T-helper 2 cell treated with Interferon-gamma antibody and Interleukin-4, amounts not matched to agents 5 μg/mL and 100 μg/mL, for 36 hours (primary cell): ENCODE measurements around the gene PDZD2.
A peak's percentile ranks its signal among the peaks of the same experiment; 100 is the strongest.
"Not testable (repeated sequence)": the region's sequence is repeated elsewhere in the genome, so short reads cannot be mapped to it uniquely, and the experiment has no call there.

Experiments
- DNase-seq: peaks from one replicate; pipeline ENCODE4 v3.0.0; 2021; ENCODE audit warnings: low spot score
- H3K27ac Mint-ChIP-seq: one replicate; pipeline ENCODE4 v1.8.0; 2021; ENCODE audit warnings: mild to moderate bottlenecking, mixed read lengths
- H3K27me3 Mint-ChIP-seq: one replicate; pipeline ENCODE4 v1.8.0; 2021; ENCODE audit warnings: low read depth, mixed read lengths
- H3K36me3 Mint-ChIP-seq: one replicate; pipeline ENCODE4 v1.8.0; 2021; ENCODE audit warnings: low read depth, mixed read lengths
- H3K4me1 Mint-ChIP-seq: one replicate; pipeline ENCODE4 v1.8.0; 2021; ENCODE audit warnings: low read depth, mixed read lengths
- H3K4me3 Mint-ChIP-seq: one replicate; pipeline ENCODE4 v1.8.0; 2022; ENCODE audit warnings: mild to moderate bottlenecking, moderate library complexity, mixed read lengths
- H3K9me3 Mint-ChIP-seq: one replicate; pipeline ENCODE4 v1.8.0; 2021; ENCODE audit warnings: mixed read lengths

PDZD2 gene

GRCh38 chr5:31963358-31964006, 324.6 kb downstream of the PDZD2 start:
- no peak for DNase-seq
- no peaks in the 10 kb centered on the region for H3K9me3 Mint-ChIP-seq
- H3K4me3 Mint-ChIP-seq = no peak overlapping the region
- H3K27me3 Mint-ChIP-seq = no peaks in the 10 kb centered on the region
- H3K4me1 Mint-ChIP-seq = no peaks in the 10 kb centered on the region
- no peak overlapping the region for H3K27ac Mint-ChIP-seq
- no peaks in the 10 kb centered on the region for H3K36me3 Mint-ChIP-seq

- H3K9me3 Mint-ChIP-seq = no peaks in the 10 kb centered on the region
- no peaks in the 10 kb centered on the region for H3K27me3 Mint-ChIP-seq
- DNase-seq = no peak
- no peak overlapping the region for H3K27ac Mint-ChIP-seq
- no peaks in the 10 kb centered on the region for H3K36me3 Mint-ChIP-seq
- H3K4me3 Mint-ChIP-seq = no peak overlapping the region
- H3K4me1 Mint-ChIP-seq = no peaks in the 10 kb centered on the region
Measured at GRCh38 chr5:31964007-31964360, 325.1 kb downstream of the PDZD2 start.

- Mint-ChIP-seq H3K4me1 (no peaks in the 10 kb centered on the region), H3K4me3 (no peak overlapping the region), H3K36me3 (no peaks in the 10 kb centered on the region), H3K27ac (no peak overlapping the region), H3K9me3 (no peaks in the 10 kb centered on the region), H3K27me3 (no peaks in the 10 kb centered on the region)
- DNase-seq = no peak
Measured at GRCh38 chr5:31965227-31965626, 326.3 kb downstream of the PDZD2 start.

- Mint-ChIP-seq H3K9me3 (no peaks in the 10 kb centered on the region), H3K4me3 (no peak overlapping the region), H3K27me3 (no peaks in the 10 kb centered on the region), H3K4me1 (no peaks in the 10 kb centered on the region), H3K27ac (no peak overlapping the region), H3K36me3 (no peaks in the 10 kb centered on the region)
- no peak for DNase-seq
Measured at GRCh38 chr5:31966936-31967335, 328.0 kb downstream of the PDZD2 start.

GRCh38 chr5:31967461-31967860, 328.5 kb downstream of the PDZD2 start:
- Mint-ChIP-seq H3K27ac (no peak overlapping the region), H3K27me3 (no peaks in the 10 kb centered on the region), H3K9me3 (no peaks in the 10 kb centered on the region), H3K36me3 (no peaks in the 10 kb centered on the region), H3K4me1 (peaks cover 2% of the 10 kb centered on the region), H3K4me3 (no peak overlapping the region)
- DNase-seq = no peak

- Mint-ChIP-seq H3K9me3 (no peaks in the 10 kb centered on the region), H3K4me3 (no peak overlapping the region), H3K36me3 (no peaks in the 10 kb centered on the region), H3K4me1 (peaks cover 9% of the 10 kb centered on the region), H3K27ac (no peak overlapping the region), H3K27me3 (no peaks in the 10 kb centered on the region)
- DNase-seq = peak; percentile 7
Measured at GRCh38 chr5:31972558-31972957, 333.6 kb downstream of the PDZD2 start.

GRCh38 chr5:31975189-31975612, 336.3 kb downstream of the PDZD2 start:
- not testable (repeated sequence) for H3K9me3 Mint-ChIP-seq, H3K4me3 Mint-ChIP-seq, H3K27me3 Mint-ChIP-seq, H3K36me3 Mint-ChIP-seq, H3K27ac Mint-ChIP-seq, DNase-seq, H3K4me1 Mint-ChIP-seq

GRCh38 chr5:31976169-31976568, 337.2 kb downstream of the PDZD2 start:
- Mint-ChIP-seq H3K27ac (no peak overlapping the region), H3K36me3 (no peaks in the 10 kb centered on the region), H3K27me3 (no peaks in the 10 kb centered on the region), H3K4me1 (peaks cover 9% of the 10 kb centered on the region), H3K9me3 (no peaks in the 10 kb centered on the region), H3K4me3 (no peak overlapping the region)
- no peak for DNase-seq

- H3K4me1 Mint-ChIP-seq = no peaks in the 10 kb centered on the region
- no peak overlapping the region for H3K27ac Mint-ChIP-seq
- no peaks in the 10 kb centered on the region for H3K9me3 Mint-ChIP-seq
- H3K27me3 Mint-ChIP-seq = no peaks in the 10 kb centered on the region
- H3K4me3 Mint-ChIP-seq = no peak overlapping the region
- no peaks in the 10 kb centered on the region for H3K36me3 Mint-ChIP-seq
- DNase-seq = no peak
Measured at GRCh38 chr5:31981361-31981945, 342.5 kb downstream of the PDZD2 start.

GRCh38 chr5:31982027-31982426, 343.1 kb downstream of the PDZD2 start:
- H3K4me1 Mint-ChIP-seq = no peaks in the 10 kb centered on the region
- DNase-seq = no peak
- H3K36me3 Mint-ChIP-seq = no peaks in the 10 kb centered on the region
- H3K27ac Mint-ChIP-seq = no peak overlapping the region
- no peaks in the 10 kb centered on the region for H3K27me3 Mint-ChIP-seq
- H3K4me3 Mint-ChIP-seq = no peak overlapping the region
- H3K9me3 Mint-ChIP-seq = no peaks in the 10 kb centered on the region

- no peak for DNase-seq
- H3K9me3 Mint-ChIP-seq = no peaks in the 10 kb centered on the region
- H3K4me3 Mint-ChIP-seq = no peak overlapping the region
- no peaks in the 10 kb centered on the region for H3K4me1 Mint-ChIP-seq
- no peak overlapping the region for H3K27ac Mint-ChIP-seq
- no peaks in the 10 kb centered on the region for H3K36me3 Mint-ChIP-seq
- H3K27me3 Mint-ChIP-seq = no peaks in the 10 kb centered on the region
Measured at GRCh38 chr5:31982621-31983020, 343.7 kb downstream of the PDZD2 start.

GRCh38 chr5:31983851-31984250, 344.9 kb downstream of the PDZD2 start:
- no peak for DNase-seq
- Mint-ChIP-seq H3K4me3 (no peak overlapping the region), H3K27me3 (no peaks in the 10 kb centered on the region), H3K27ac (no peak overlapping the region), H3K36me3 (no peaks in the 10 kb centered on the region), H3K4me1 (no peaks in the 10 kb centered on the region), H3K9me3 (no peaks in the 10 kb centered on the region)

- no peak for DNase-seq
- Mint-ChIP-seq H3K9me3 (no peaks in the 10 kb centered on the region), H3K27me3 (no peaks in the 10 kb centered on the region), H3K27ac (no peak overlapping the region), H3K36me3 (no peaks in the 10 kb centered on the region), H3K4me1 (no peaks in the 10 kb centered on the region), H3K4me3 (no peak overlapping the region)
Measured at GRCh38 chr5:31984691-31985090, 345.8 kb downstream of the PDZD2 start.

GRCh38 chr5:31986101-31986500, 347.2 kb downstream of the PDZD2 start:
- H3K27me3 Mint-ChIP-seq = no peaks in the 10 kb centered on the region
- no peaks in the 10 kb centered on the region for H3K9me3 Mint-ChIP-seq
- no peak for DNase-seq
- H3K4me1 Mint-ChIP-seq = no peaks in the 10 kb centered on the region
- no peak overlapping the region for H3K4me3 Mint-ChIP-seq
- H3K27ac Mint-ChIP-seq = no peak overlapping the region
- H3K36me3 Mint-ChIP-seq = no peaks in the 10 kb centered on the region
